ENCODE measurements around the gene DECR2. TPM values are rescaled to one million over a fixed set of nuclear protein-coding genes. Genes with fewer than 3 reads are reported as not detected.
A peak's percentile ranks its signal among the peaks of the same experiment; 100 is the strongest.

The DECR2 gene
- total and polyA plus RNA-seq, 10 of the 15 experiments (the other 5 are each of a cell fraction or from before 2014, with no cell fraction given), result 0.53 to 20.3 (median 6.0) TPM

GRCh38 chr16:353404-354290 lies 48.0 kb upstream of the DECR2 start:
- Histone ChIP-seq H3K27me3 (replicated peaks in 1 of 2; ENCODE audit: control insufficient read depth in 2 of 2, insufficient read depth in 2 of 2, low read length in 1 of 2) (no peaks in the 10 kb centered on the region), H3K9me3 (replicated peaks; ENCODE audit: control insufficient read depth, insufficient read depth, low read length) (no peaks in the 10 kb centered on the region), H3K4me3 (no peak overlapping the region), H3K36me3 (ENCODE audit: control insufficient read depth in 2 of 2, insufficient read depth in 2 of 2, low read length in 1 of 2) (no peaks in the 10 kb centered on the region), H3K4me1 (ENCODE audit: control insufficient read depth, insufficient read depth, low read length) (peaks cover 11% of the 10 kb centered on the region), H3K79me2 (ENCODE audit: control insufficient read depth, insufficient read depth, low read length) (peaks cover 21% of the 10 kb centered on the region), H3K9ac (ENCODE audit: control insufficient read depth, insufficient read depth, low read length) (no peak overlapping the region), H2AFZ (ENCODE audit: control insufficient read depth, low read depth, low read length) (peak overlapping the region; percentile 75), H3K27ac (ENCODE audit: control insufficient read depth, insufficient read depth) (no peak overlapping the region), H4K20me1 (ENCODE audit: control insufficient read depth, insufficient read depth) (no peaks in the 10 kb centered on the region), H3K4me2 (ENCODE audit: control insufficient read depth, insufficient read depth) (peak overlapping the region; percentile 79)
- DNase-seq (ENCODE audit: low read depth, low spot score) (no peak), ATAC-seq (no peak), FAIRE-seq (no peak)
- no TSS peak for BruUV-seq (replicated peaks)
- ChIA-PET RAD21 (ENCODE audit: unreplicated experiment) (interaction anchor here (0.6 to 1.0 kb wide), 8 partner anchors 9 to 247 kb away, joined by 3 to 13 read pairs (median 4); no protein-coding TSS in a partner anchor), POLR2A (interaction anchor here (0.5 to 1.4 kb wide), 5 partner anchors 17 to 300 kb away, joined by 3 to 10 read pairs (median 4); partner anchors contain the start of genes MRPL28, PGAP6, POLR3K and SNRNP25), SMC1A (ENCODE audit: uncharacterized antibody, unreplicated experiment) (interaction anchor here (1.8 kb wide), 1 partner anchor 119 kb away, joined by 5 read pairs; the partner anchor contains the start of gene FAM234A), CTCF (interaction anchor here (1.0 kb wide), 1 partner anchor 247 kb away, joined by 3 read pairs; no protein-coding TSS in a partner anchor)
- intact Hi-C loops (cut with micrococcal nuclease; ENCODE audit: unreplicated experiment) (no loop called here), in situ Hi-C loops (cut with MboI) (no loop called here)
- TF ChIP-seq TBL1XR1 (IDR thresholded peaks at IDR 0.05; ENCODE audit: low read depth, low read length) (no peak), SMAD1 (IDR thresholded peaks at IDR 0.05; ENCODE audit: low read depth, partially characterized antibody) (no peak)
- 51% methylated on average over 24 of the region's 25 CpGs for WGBS (ENCODE audit: insufficient coverage, insufficient replicate concordance, low lambda C conversion rate, missing lambda C conversion rate)

GRCh38 chr16:354291-354881 lies 47.3 kb upstream of the DECR2 start:
- CTCF ChIA-PET, result no interaction called here
- no peak overlapping the region for H3K27ac ChIP-seq (ENCODE audit: control insufficient read depth, insufficient read depth)
- WGBS (ENCODE audit: insufficient coverage, insufficient replicate concordance, low lambda C conversion rate, missing lambda C conversion rate), result 55% methylated on average over 12 of the region's 12 CpGs
- no peak overlapping the region for H3K9ac ChIP-seq (ENCODE audit: control insufficient read depth, insufficient read depth, low read length)
- FAIRE-seq, result no peak
- H3K4me2 ChIP-seq (ENCODE audit: control insufficient read depth, insufficient read depth), result no peak overlapping the region
- no peak overlapping the region for H2AFZ ChIP-seq (ENCODE audit: control insufficient read depth, low read depth, low read length)
- H3K36me3 ChIP-seq (ENCODE audit: control insufficient read depth in 2 of 2, insufficient read depth in 2 of 2, low read length in 1 of 2), result no peaks in the 10 kb centered on the region
- in situ Hi-C loops (cut with MboI) (no loop called here), intact Hi-C loops (cut with micrococcal nuclease; ENCODE audit: unreplicated experiment) (no loop called here)
- peaks cover 7% of the 10 kb centered on the region for H3K4me1 ChIP-seq (ENCODE audit: control insufficient read depth, insufficient read depth, low read length)
- ATAC-seq, result no peak
- H3K27me3 ChIP-seq (replicated peaks in 1 of 2; ENCODE audit: control insufficient read depth in 2 of 2, insufficient read depth in 2 of 2, low read length in 1 of 2), result no peaks in the 10 kb centered on the region
- DNase-seq (ENCODE audit: low read depth, low spot score), result no peak
- SMC1A ChIA-PET (ENCODE audit: uncharacterized antibody, unreplicated experiment), result no interaction called here
- POLR2A ChIA-PET, result no interaction called here
- no peaks in the 10 kb centered on the region for H4K20me1 ChIP-seq (ENCODE audit: control insufficient read depth, insufficient read depth)
- RAD21 ChIA-PET (ENCODE audit: unreplicated experiment), result no interaction called here
- H3K9me3 ChIP-seq (replicated peaks; ENCODE audit: control insufficient read depth, insufficient read depth, low read length), result no peaks in the 10 kb centered on the region
- peaks cover 16% of the 10 kb centered on the region for H3K79me2 ChIP-seq (ENCODE audit: control insufficient read depth, insufficient read depth, low read length)
- BruUV-seq (replicated peaks), result no TSS peak
- no peak overlapping the region for H3K4me3 ChIP-seq
- no peak for TF ChIP-seq POU2F2 (IDR thresholded peaks at IDR 0.05; ENCODE audit: borderline replicate concordance, low read depth, low read length)
- no peak for TF ChIP-seq RUNX3 (IDR thresholded peaks at IDR 0.05; ENCODE audit: low read length)
- no peak for TF ChIP-seq CEBPZ (IDR thresholded peaks at IDR 0.05; ENCODE audit: low read depth, low read length)
- no peak for TF ChIP-seq MYC (IDR thresholded peaks at IDR 0.05; ENCODE audit: insufficient read depth, insufficient read length, insufficient replicate concordance, low read length, severe bottlenecking)
- no peak for TF ChIP-seq EED (IDR thresholded peaks at IDR 0.05; ENCODE audit: low read depth)
- no peak for TF ChIP-seq CBFB (IDR thresholded peaks at IDR 0.05; ENCODE audit: low read depth)
- no peak for TF ChIP-seq EGR1 (IDR thresholded peaks at IDR 0.05; ENCODE audit: borderline replicate concordance in 1 of 2, low read depth in 2 of 2, low read length in 2 of 2)
- no peak for TF ChIP-seq JUNB (IDR thresholded peaks at IDR 0.05)

All from GM12878 (cell line).